Measurements from ENCODE around the gene ZNF407. TPM values are rescaled to one million over a fixed set of nuclear protein-coding genes. Genes with fewer than 3 reads are reported as not detected.

Gene ZNF407
- total and polyA plus RNA-seq, 2 of the 13 experiments (the other 11 are each of a cell fraction or from before 2014, with no cell fraction given) = 2.3 to 8.7 TPM

DNA sequence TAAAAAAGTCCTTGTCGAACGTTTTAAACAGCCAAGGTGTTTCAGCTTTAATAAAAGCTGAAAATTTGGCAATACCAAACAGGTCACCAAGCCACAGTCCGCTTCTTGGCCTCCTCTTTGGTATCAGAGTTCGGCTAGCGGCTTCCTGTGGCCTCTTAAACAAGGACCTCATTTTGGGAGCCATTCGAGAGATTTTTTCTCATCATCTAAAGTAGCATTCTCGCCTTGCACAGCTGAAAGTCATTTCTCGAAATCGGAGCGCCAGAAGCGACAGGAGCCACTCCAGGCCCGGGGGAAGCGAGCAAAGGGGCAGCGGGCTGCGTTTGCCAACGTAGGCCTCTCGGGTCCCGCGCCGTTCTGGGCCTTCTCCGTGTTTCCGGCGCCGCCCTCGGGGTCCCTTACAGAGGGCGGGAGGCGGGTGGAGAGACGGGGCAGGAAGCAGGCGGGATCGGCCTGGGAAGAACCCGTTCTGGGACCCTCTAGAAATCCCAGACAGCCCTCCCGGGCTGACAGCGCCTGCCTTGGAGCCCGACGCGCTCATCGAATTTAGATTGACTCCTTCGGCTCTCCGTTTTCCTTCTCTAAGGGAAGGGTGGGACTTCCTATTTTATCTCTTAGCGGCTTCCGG, 522 bp upstream of the ZNF407 start (continued):
- 0 out of 2 replicates have a peak, but pooled peaks have one; percentile 16 for TF ChIP-seq ZNF460 (CRISPR knock-in tag; IDR thresholded peaks at IDR 0.05; ENCODE audit: borderline replicate concordance)
- TF ChIP-seq ZFP62 (CRISPR knock-in tag; IDR thresholded peaks at IDR 0.05) = no peak
- no peak for TF ChIP-seq ZC3H13 (CRISPR knock-in tag; IDR thresholded peaks at IDR 0.05)
- TF ChIP-seq BHLHE40 (IDR thresholded peaks at IDR 0.05; ENCODE audit: low read length) = no peak
- TF ChIP-seq HBP1 (CRISPR knock-in tag; IDR thresholded peaks at IDR 0.05; ENCODE audit: low read depth) = 0 out of 2 replicates have a peak, but pooled peaks have one; percentile 25
- no peak for TF ChIP-seq ZNF280B (CRISPR knock-in tag; IDR thresholded peaks at IDR 0.05; ENCODE audit: borderline replicate concordance)
- no peak for TF ChIP-seq HMG20B (CRISPR knock-in tag; conservative IDR thresholded peaks at IDR 0.05)
- TF ChIP-seq FOXJ3 (CRISPR knock-in tag; IDR thresholded peaks at IDR 0.05; ENCODE audit: borderline replicate concordance) = 0 out of 2 replicates have a peak, but pooled peaks have one; percentile 25
- no peak for TF ChIP-seq ZNF326 (CRISPR knock-in tag; IDR thresholded peaks at IDR 0.05; ENCODE audit: borderline replicate concordance)
- peak; percentile 49; the same call in 1 of the 2 replicates for TF ChIP-seq NAIF1 (CRISPR knock-in tag; IDR thresholded peaks at IDR 0.05; ENCODE audit: borderline replicate concordance)
- no peak; the same call in 1 of the 2 replicates for TF ChIP-seq ZBTB2 (CRISPR knock-in tag; IDR thresholded peaks at IDR 0.05; ENCODE audit: low read depth)
- TF ChIP-seq ISX (CRISPR knock-in tag; conservative IDR thresholded peaks at IDR 0.05) = no peak
- TF ChIP-seq FOXC1 (CRISPR knock-in tag; IDR thresholded peaks at IDR 0.05; ENCODE audit: borderline replicate concordance) = no peak
- no peak for TF ChIP-seq ZNF180 (CRISPR knock-in tag; IDR thresholded peaks at IDR 0.05; ENCODE audit: borderline replicate concordance, low read depth)
- no peak for TF ChIP-seq MAF1 (CRISPR knock-in tag; IDR thresholded peaks at IDR 0.05; ENCODE audit: borderline replicate concordance)
- TF ChIP-seq BORCS8-MEF2B (CRISPR knock-in tag; IDR thresholded peaks at IDR 0.05) = peak; percentile 80
- TF ChIP-seq ZNF282 (IDR thresholded peaks at IDR 0.05; ENCODE audit: partially characterized antibody) = no peak
- TF ChIP-seq ZNF776 (CRISPR knock-in tag; IDR thresholded peaks at IDR 0.05) = no peak
- TF ChIP-seq THAP9 (CRISPR knock-in tag; IDR thresholded peaks at IDR 0.05; ENCODE audit: borderline replicate concordance) = peak; percentile 55; the same call in 1 of the 2 replicates
- TF ChIP-seq ZNF710 (CRISPR knock-in tag; IDR thresholded peaks at IDR 0.05; ENCODE audit: borderline replicate concordance) = no peak
